ENCODE data around the gene COMT. TPM values are rescaled to one million over a fixed set of nuclear protein-coding genes. Genes with fewer than 3 reads are reported as not detected.

COMT gene
- total and polyA plus RNA-seq, 9 of the 15 experiments (the other 6 are each of a cell fraction or from before 2014, with no cell fraction given) = 12.5 to 351 (median 155) TPM

GRCh38 chr22:19970479-19971275 is 29.1 kb downstream of the COMT start (continued):
- TF ChIP-seq ATF3 (IDR thresholded peaks at IDR 0.05) (no peak), ATF3 (CRISPR knock-in tag; conservative IDR thresholded peaks at IDR 0.05) (peak; percentile 65; the same call in 1 of the 2 replicates), PBX2 (CRISPR knock-in tag; IDR thresholded peaks at IDR 0.05; ENCODE audit: low read depth) (no peak), PBX2 (tag; conservative IDR thresholded peaks at IDR 0.05; ENCODE audit: low read depth) (no peak), OTX1 (CRISPR knock-in tag; IDR thresholded peaks at IDR 0.05) (peak; percentile 84), THRAP3 (IDR thresholded peaks at IDR 0.05; ENCODE audit: borderline replicate concordance) (no peak), ZFP36 (IDR thresholded peaks at IDR 0.05; ENCODE audit: low read depth, low read length, partially characterized antibody) (no peak), ZNF449 (CRISPR knock-in tag; IDR thresholded peaks at IDR 0.05) (no peak), GABPA (tag; conservative IDR thresholded peaks at IDR 0.05; ENCODE audit: low read depth) (no peak), THRA (IDR thresholded peaks at IDR 0.05) (no peak), EWSR1 (IDR thresholded peaks at IDR 0.05; ENCODE audit: borderline replicate concordance, low read depth, partially characterized antibody) (no peak), XRCC5 (IDR thresholded peaks at IDR 0.05; ENCODE audit: low read depth, low read length) (no peak), POLR2G (IDR thresholded peaks at IDR 0.05; ENCODE audit: low read depth, low read length) (peak; percentile 57), IRF2 (CRISPR knock-in tag; IDR thresholded peaks at IDR 0.05) (no peak), RBM22 (IDR thresholded peaks at IDR 0.05; ENCODE audit: low read depth, low read length, poor library complexity, severe bottlenecking) (no peak), TAF9B (IDR thresholded peaks at IDR 0.05; ENCODE audit: partially characterized antibody) (no peak), ZNF778 (CRISPR knock-in tag; IDR thresholded peaks at IDR 0.05) (no peak), HLTF (IDR thresholded peaks at IDR 0.05) (0 out of 2 replicates have a peak, but pooled peaks have one; percentile 41), MYBL2 (IDR thresholded peaks at IDR 0.05; ENCODE audit: low read depth) (no peak), MYBL2 (CRISPR knock-in tag; IDR thresholded peaks at IDR 0.05; ENCODE audit: borderline replicate concordance) (no peak), GTF2B (IDR thresholded peaks at IDR 0.05; ENCODE audit: extremely low read depth, insufficient read length) (no peak)
